ENCODE measurements around the gene SP4.

The SP4 gene

DNA sequence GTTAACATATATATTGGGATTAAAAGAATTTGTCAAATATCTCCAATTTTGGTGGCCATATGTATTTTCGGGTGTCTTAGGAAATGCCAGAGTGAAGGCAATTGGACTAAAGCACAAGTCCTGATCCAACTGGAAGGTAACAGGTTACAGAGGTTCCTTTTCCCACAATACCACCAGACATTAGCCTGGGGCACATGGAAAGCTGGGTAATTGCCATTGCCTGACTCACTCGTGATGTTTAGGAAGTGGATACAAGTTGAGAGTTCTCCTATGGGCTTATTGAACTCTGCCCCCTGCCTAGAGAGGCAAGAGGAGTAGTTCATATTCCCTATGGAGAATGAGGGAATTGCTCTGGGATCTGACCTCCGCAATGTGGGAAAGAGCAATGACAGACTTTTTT lies 120.6 kb downstream of the SP4 start:
- DNase-seq (ENCODE audit: low read depth): no peak
- H3K4me3 ChIP-seq (replicated peaks; ENCODE audit: low read depth, low read length): no peak overlapping the region
- TF ChIP-seq, protein P1, sequence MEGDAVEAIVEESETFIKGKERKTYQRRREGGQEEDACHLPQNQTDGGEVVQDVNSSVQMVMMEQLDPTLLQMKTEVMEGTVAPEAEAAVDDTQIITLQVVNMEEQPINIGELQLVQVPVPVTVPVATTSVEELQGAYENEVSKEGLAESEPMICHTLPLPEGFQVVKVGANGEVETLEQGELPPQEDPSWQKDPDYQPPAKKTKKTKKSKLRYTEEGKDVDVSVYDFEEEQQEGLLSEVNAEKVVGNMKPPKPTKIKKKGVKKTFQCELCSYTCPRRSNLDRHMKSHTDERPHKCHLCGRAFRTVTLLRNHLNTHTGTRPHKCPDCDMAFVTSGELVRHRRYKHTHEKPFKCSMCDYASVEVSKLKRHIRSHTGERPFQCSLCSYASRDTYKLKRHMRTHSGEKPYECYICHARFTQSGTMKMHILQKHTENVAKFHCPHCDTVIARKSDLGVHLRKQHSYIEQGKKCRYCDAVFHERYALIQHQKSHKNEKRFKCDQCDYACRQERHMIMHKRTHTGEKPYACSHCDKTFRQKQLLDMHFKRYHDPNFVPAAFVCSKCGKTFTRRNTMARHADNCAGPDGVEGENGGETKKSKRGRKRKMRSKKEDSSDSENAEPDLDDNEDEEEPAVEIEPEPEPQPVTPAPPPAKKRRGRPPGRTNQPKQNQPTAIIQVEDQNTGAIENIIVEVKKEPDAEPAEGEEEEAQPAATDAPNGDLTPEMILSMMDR (IDR thresholded peaks at IDR 0.05; ENCODE audit: low read length, missing control alignments): no peak

DNA sequence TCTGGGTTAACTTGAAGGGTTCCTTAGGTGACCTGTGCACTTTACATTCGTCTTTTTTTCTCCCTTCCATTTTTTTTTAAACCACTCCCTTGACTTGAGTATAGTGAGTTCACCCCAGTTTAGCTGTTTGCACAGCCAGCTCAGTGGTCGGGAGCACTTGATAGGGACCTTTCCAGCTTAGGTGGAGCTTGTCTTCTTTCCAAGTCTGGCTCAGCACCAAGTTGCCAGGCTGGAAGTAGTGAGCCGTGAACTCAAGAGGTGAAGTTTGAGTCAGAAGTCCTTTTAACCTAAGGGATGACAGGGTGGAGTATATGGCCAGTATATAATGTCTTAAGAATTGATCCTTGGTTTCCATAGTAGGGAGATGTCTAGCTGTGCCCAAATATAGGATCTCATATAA lies 122.2 kb downstream of the SP4 start:
- TF ChIP-seq, protein P1 (IDR thresholded peaks at IDR 0.05; ENCODE audit: low read length, missing control alignments): no peak
- no peak overlapping the region for H3K4me3 ChIP-seq (replicated peaks; ENCODE audit: low read depth, low read length)

DNA sequence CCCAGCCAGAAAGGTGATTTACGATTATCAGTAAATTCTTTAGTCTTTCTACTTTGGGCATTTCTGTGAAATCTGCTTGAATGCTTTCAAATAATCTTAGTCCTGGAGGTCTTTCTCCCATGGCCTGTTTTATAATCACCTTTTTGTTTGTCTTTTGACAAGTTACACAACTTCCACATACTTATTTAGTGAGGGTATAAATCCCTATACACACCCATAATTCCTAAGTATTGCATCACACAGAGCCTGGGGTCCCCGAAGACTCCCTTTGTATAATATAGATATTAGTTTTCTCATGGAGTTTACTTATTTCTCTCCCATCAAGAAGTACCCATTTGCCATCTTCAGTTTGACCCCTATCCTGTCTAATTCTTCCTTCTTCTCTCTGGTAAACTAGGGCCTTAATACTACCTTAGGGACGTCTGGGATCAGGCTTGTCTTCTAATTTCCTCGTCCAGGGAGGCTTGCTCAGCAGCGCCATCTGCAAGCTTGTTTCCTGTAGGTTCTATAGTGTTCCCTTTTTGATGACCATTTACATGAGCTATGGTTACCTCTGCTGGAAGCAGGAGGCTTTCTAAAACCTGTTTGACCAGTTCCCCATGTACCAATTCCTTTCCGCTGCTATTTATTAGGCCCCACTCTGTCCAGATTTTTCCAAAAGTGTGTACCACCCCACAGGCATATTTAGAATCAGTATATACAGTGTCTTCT lies 123.1 kb downstream of the SP4 start:
- H3K4me3 ChIP-seq (replicated peaks; ENCODE audit: low read depth, low read length): no peak overlapping the region
- no peak for DNase-seq (ENCODE audit: low read depth)
- TF ChIP-seq, protein P1 (IDR thresholded peaks at IDR 0.05; ENCODE audit: low read length, missing control alignments): no peak

More for the DNA sequence above, 122.2 kb downstream of the SP4 start:
- DNase-seq (ENCODE audit: low read depth): no peak

DNA sequence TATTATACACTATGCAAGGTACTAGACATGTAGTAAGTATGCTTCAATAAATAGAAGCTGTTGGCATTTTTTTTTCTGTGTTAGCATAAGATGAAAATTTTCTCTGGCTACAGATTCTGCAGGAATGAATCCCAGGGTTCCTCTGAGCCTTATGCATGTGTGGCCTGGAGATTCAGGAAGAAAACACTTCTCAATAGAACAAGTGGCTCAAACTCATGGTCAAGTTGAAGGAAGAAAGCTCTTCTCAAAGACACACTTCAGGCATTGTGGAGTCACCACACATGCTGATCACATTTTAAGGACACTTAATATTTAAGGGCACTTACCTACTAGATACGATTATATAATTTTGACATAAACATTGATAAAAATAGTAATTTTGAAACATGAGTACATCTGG lies 134.5 kb downstream of the SP4 start:
- H3K4me3 ChIP-seq (replicated peaks; ENCODE audit: low read depth, low read length): no peak overlapping the region
- no peak for DNase-seq (ENCODE audit: low read depth)
- TF ChIP-seq, protein P1 (IDR thresholded peaks at IDR 0.05; ENCODE audit: low read length, missing control alignments): no peak

All from fibroblast of pulmonary artery (primary cell).